Muscle of leg (tissue), 11 donors: Measurements from ENCODE around the gene NPIPA8. TPM values are rescaled to one million over a fixed set of nuclear protein-coding genes. Genes with fewer than 3 reads are reported as not detected.
"Not testable (repeated sequence)": the region's sequence is repeated elsewhere in the genome, so short reads cannot be mapped to it uniquely, and the experiment has no call there.

Experiments used
- DNase-seq: peaks from one replicate; pipeline ENCODE4 v3.0.0; 2013
- H3K27ac ChIP-seq: one replicate; pipeline ENCODE4 v1.5.1; 2013; ENCODE audit warnings: mild to moderate bottlenecking, low read length, control low read depth
- H3K27me3 ChIP-seq: one replicate; pipeline ENCODE4 v1.6.1; 2013; ENCODE audit warnings: low read length; ENCODE audit not compliant: control insufficient read depth, insufficient read depth
- H3K36me3 ChIP-seq: one replicate; pipeline ENCODE4 v1.6.1; 2013; ENCODE audit warnings: low read length; ENCODE audit not compliant: control insufficient read depth, insufficient read depth
- H3K4me1 ChIP-seq: one replicate; pipeline ENCODE4 v1.6.1; 2013; ENCODE audit warnings: low read length; ENCODE audit not compliant: control insufficient read depth, insufficient read depth
- H3K4me3 ChIP-seq: one replicate; pipeline ENCODE4 v1.5.1; 2013; ENCODE audit warnings: low read length, control low read depth
- H3K9me3 ChIP-seq: replicated peaks from 2 replicates; pipeline ENCODE4 v1.6.1; 2013; ENCODE audit warnings: low read depth, low read length; ENCODE audit not compliant: control insufficient read depth
- WGBS: methylation state at CpG from one replicate; pipeline ENCODE4 v1.1.5; 2013; ENCODE audit warnings: missing lambda C conversion rate; ENCODE audit not compliant: insufficient coverage; 5-methylcytosine and 5-hydroxymethylcytosine counted together
- polyA plus RNA-seq, 8 donors: library from polyadenylated mRNA; unstranded; fragments of 120-200 nt; gene quantifications; one replicate each; pipeline versions ENCODE4 v1.2.1 to v1.2.3, GENCODE V29; 2013; ENCODE audit warnings: inconsistent platforms in 1 of 8, low replicate concordance in 1 of 8; ENCODE audit not compliant: insufficient read length in 8 of 8, insufficient read depth in 1 of 8
- total RNA-seq: library from RNA; stranded (reverse); fragments of 120-200 nt; gene quantifications from one replicate; pipeline ENCODE4 v1.2.4, GENCODE V29; 2013

The NPIPA8 gene
- total and polyA plus RNA-seq, 9 donors = 0.22 to 35.2 (median 1.3) TPM

DNA sequence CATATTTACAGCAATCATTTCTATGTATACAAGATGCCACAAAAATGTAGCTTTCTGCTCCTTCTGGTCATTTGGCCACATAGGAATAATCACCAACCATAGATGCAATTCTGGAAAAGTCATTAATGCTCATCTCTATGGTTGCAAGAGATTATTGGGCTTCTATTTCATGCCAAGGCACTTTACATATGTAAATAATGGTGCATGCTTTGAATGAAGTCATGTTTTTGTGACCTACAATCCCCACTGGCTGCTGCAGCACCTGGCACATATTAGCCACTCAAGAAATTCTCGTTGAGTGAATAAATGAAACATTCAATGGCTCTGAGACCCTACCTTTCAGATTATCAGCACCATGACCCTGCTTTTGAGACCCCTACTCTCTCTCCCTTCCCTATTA lies 50.2 kb downstream of the NPIPA8 start:
- not testable (repeated sequence) for H3K36me3 ChIP-seq, H3K9me3 ChIP-seq, H3K27me3 ChIP-seq, H3K4me3 ChIP-seq, H3K27ac ChIP-seq, DNase-seq, H3K4me1 ChIP-seq
- no CpG with 5 or more reads among the region's 1 CpG for WGBS

DNA sequence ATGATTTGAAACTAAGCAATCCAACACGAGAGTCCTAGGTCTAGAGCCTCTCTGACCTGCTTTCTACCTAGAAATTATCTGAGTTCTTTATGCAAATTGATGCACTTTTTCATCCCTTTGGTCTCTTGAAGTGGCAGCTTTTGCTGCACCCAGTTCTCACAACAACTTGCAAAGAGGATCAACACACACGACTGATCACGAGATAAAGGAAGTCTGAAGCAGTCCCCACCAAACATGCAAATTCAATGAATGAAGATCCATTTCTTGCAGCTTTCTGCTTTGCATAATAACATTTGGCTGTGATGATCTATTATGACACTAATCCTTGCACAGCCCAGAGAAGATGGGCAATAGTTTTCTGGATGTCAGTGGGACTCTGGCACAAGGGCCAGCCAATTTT lies 56.2 kb downstream of the NPIPA8 start:
- WGBS = no CpG with 5 or more reads among the region's 3 CpGs
- H3K4me1 ChIP-seq, H3K27ac ChIP-seq: not testable (repeated sequence)

DNA sequence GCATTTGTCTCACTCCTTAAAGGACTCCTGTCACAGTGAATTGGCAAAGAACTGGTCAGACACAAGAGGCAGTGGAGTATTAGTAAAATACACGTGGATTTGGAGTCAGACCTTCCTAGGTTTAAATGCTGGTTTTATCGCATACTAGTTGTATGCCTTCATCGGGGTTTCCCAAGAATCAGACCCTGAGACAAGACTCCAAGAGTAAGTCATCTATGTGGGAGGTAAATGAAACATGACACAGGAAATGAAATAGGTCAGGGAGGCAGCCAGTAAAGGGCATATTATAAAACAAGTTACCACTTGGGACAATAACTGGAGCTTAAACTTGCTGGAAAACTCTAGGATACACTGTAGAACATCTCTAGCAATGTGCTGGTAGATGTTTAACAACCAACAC lies 59.8 kb downstream of the NPIPA8 start:
- not testable (repeated sequence) for DNase-seq, H3K9me3 ChIP-seq, H3K4me1 ChIP-seq, H3K36me3 ChIP-seq, H3K27ac ChIP-seq, H3K4me3 ChIP-seq, H3K27me3 ChIP-seq
- WGBS = no CpG with 5 or more reads among the region's 3 CpGs

More for the DNA sequence above, 56.2 kb downstream of the NPIPA8 start:
- not testable (repeated sequence) for H3K36me3 ChIP-seq, DNase-seq, H3K9me3 ChIP-seq, H3K27me3 ChIP-seq, H3K4me3 ChIP-seq

DNA sequence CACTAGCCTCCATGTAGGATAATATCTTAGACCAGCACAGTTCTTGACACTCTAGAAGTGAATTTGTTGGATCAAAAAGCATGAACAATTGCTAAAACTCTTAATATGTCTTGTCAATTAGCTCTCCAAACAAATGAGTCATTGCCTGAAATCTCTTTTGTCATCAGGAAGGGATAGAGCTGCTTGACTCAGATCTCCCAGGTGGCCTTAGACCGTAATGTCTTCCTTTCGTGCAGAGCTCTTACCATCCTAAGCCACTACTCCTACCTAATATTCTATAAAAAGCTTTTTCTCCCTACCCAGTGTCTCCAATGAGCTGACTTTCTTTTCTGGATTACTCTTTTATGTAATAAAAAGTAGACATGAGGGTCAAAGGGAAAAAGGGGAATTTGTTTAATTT lies 66.4 kb downstream of the NPIPA8 start:
- DNase-seq, H3K27ac ChIP-seq, H3K36me3 ChIP-seq, H3K4me1 ChIP-seq, H3K27me3 ChIP-seq, H3K4me3 ChIP-seq, H3K9me3 ChIP-seq: not testable (repeated sequence)
- no CpG with 5 or more reads among the region's 2 CpGs for WGBS

Other genes with a start within 250 kb of the NPIPA8 start
- 49.3 TPM for gene NOMO2, start 225.4 kb upstream of the NPIPA8 start, total RNA-seq
- 10 to 100 TPM; 65.9 to 90.5 (median 79.0) TPM for gene NOMO2, start 225.4 kb upstream of the NPIPA8 start, polyA plus RNA-seq